SKM-1 (cell line): ENCODE results near the gene IL1RN.

Experiments used
- DNase-seq: peaks from one replicate; lab custom pipeline; 2025; ENCODE audit not compliant: unreplicated experiment; lab: John Stamatoyannopoulos, UW

The IL1RN gene

DNA sequence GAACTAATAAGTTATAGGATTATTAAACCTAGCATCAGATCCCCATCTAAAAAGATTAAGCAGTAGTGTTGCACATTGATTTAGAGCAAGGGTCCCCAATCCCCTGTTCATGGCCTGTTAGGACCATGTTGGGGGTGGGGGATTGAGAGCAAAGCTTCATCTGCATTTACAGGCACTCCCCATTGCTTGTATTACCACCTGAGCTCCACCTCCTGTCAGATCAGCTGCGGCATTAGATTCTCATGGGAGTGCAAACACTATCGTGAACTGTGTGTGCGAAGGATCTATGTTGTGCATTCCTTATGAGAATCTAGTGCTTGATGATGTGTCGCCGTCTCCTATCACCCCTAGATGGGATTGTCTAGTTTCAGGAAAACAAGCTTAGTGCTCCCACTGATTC, 27.9 kb downstream of the IL1RN start:
- DNase-seq, result no peak

DNA sequence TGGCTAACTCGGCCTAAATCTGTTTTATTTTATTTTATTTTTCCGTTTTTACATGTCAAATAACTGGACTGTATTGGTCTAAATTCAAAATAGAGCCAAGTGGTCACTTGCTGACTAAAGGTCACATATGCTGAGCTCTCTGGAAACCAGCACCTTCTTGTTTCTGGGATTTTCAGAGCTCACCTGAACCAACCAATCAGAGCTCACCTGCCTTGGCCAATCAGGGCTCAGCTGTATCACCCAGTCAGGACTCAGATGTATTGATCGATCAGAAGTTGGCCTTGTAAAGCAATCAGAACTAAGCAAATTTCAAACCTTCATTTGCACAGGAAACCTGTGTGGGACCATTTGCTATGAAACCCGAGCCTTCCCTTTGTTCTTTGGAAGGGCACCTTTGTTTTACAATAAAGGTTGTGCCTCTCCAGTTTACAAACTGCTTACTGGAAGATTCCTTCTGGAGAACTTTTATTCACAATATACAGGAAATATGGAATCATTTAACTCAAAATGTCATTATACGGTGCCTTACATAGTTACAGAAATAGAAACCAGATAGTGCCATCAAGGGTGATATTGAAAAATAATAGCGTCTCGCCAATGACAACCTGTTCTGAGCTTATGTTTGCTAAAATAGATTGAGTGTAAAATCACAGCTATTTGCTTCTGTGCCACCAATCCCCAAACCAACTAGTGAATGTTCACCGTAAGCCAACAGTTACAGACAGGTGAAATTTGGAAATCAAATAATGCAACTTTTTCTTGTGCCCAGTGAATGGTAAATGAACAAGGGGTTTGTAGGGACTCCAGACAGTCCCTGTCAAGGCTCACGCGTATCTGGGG, 29.1 kb downstream of the IL1RN start:
- DNase-seq, result no peak

DNA sequence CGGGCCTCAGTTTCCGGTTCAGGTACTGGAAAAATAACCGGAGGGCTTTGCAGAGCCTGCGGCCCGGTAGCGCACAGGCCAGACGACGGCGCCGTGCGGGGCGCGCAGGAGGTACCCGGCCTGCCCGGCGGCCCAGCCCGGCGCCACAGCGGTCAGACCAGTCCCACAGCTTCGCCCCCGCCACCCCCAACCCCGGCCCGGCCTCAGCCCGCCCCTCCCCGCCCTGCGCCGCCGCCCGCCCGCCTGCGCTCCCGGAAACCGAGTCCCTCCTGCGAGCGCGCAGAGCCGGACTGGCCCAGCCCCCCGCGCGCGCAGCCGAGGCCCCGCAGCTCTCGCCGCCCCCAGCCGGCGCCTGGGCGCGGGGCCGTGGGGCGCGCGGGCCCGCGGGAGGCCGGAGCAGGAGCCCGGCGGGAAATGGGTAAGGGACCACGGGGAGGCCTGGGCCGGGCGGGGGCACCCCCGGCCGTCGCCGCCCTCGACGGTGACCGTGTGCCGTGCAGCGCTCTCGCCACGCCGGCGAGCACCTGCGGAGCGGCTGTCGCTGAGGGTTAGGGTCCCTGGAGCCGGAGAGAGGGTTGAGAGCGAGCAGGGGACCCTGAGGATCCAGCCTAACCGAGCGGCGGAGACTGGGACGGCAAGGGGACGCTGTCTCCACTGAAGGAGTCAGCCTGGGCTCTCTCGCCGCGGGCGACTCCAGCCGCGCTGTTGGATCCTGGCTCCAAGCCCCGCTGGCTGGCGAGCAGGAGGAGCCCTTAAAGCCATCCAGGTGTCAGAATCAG, 29.9 kb downstream of the IL1RN start:
- no peak for DNase-seq

DNA sequence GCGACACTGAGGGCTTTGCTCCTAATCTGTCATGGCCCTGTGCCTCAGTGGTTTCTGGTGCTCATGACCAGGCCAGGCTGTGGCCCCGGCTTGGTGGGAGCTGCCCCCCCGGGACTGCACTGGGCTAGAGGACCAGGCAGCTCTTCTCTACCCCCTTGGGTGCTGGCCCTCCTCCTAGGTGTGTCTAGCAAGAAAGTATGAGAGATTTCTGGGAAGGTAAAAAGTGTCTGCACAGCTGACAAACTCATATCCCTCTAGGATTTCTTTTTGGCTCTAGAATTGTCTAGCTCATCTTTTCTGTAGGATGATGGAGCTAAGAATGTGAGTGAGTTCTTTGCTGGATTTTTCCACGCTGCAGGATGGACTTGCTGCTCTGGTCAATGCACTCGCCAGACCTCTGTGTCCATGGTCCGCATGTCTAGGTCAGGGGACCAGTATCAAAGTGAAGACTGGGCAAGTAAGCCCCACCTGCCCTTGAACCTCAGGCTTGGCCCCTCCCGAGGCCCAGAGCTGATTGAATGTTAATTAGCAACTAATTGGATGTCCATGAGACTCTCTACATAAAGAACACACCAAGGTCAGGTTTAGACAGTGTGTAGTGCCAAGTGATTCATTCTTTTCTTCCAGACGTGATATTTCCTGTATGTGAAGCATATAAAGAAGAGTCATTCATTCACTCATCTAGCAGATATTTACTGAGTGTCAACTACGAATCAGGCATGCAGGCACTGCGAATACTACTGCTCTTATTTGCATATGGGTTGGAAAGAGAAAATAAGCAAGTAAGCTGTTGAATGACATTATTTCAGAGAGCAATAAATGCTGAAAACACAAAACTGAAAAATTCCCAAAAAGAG, 30.7 kb downstream of the IL1RN start:
- DNase-seq, result no peak

DNA sequence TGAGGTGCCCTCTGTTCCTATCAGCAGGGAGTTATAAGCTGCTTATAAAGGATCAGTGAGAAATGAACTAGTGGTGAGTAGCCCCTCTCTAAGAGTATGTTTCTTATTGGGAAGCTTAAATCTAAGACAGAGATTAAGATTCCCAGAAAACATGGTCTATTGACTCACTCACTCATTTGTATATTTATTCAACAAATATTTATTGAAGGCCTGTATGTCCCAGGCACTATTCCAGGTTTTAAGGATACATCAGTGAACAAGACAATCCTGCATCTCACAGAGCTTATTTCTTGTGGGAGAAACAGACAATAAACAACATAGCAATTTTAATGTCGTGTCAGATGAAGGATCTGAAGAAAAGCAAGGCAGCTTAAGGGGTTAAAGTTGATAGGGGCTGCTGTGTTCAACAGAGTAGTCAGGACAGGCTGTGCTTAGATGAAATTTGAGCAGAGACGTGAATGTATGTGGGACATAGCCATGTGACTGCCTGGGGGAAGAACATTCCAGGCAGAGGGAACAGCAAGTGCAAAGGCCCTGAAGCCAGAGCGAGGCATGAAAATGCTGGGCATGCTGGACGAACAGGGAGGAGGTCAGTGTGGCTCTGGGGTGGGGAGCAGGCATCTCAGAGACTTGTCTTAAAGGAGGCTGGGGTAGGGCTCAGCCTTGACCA, 31.6 kb downstream of the IL1RN start:
- DNase-seq, result no peak

DNA sequence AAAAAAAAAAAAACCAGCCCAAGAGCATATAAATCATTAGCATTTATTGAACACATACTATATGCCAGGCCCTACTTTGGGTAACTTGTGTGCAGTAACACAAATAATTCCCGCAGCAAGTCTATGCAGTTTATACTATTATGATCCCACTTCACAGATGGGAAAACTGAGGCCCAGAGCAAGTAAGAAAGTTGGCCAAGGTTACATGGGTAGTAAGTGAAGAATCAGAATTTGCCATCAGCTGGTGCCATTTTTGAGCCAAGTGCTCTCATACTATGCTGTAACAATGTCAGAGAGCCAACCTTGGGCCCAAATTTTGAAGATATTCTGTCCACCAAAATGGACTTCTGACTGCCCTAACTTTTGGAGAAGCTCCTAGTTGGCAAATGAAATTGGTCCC, 32.9 kb downstream of the IL1RN start:
- no peak for DNase-seq

DNA sequence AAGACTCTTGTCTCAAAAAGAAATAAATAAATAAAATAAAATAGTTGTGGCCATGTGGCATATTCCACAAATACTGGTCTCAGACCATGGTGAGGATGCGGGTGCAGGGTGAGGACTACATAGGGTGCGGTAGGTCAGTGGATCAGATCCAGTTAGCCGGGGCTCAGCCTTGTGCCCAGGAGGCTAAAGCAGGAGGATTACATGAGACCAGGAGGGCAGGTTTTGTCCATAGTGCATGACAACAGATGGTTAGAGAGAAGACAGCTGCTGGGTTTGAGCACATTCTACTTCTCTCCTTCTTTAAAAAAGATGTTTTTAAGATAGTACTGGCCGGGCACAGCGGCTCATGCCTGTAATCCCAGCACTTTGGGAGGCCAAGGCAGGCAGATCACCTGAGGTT, 33.6 kb downstream of the IL1RN start:
- no peak for DNase-seq

DNA sequence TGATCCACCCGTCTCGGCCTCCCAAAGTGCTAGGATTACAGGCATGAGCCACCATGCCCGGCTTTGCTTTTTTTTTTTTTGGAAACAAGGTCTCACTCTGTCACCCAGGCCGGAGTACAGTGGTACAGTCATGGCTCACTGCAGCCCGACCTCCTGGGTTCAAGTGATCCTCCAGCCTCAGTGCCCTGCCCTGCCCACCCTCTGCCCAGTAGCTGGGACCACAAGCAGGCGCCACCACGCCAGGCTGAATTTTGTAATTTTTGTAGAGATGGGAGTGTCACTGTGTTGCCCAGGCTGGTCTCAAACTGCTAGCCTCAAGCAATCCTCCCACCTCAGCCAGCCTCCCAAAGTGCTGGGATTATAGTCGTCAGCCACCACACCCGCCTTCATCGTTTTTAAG, 34.8 kb downstream of the IL1RN start:
- DNase-seq, result no peak

DNA sequence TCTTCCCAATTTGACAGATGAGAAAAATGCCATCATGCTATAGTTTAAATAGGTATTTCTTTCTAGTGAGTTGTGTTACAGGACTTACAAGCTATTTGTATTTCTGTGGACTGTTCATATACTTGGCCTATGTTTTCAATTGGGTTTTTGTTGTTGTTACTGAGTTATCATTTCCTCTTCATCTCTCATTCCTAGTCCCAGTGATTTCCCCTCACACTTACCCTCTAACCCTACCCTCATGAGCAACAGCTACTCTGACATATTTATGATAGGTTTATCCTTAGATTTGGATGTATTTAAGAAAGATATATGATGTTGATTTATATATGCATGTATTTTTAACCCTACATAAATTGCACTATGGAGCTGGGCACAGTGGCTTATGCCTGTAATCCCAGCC, 35.5 kb downstream of the IL1RN start:
- no peak for DNase-seq

DNA sequence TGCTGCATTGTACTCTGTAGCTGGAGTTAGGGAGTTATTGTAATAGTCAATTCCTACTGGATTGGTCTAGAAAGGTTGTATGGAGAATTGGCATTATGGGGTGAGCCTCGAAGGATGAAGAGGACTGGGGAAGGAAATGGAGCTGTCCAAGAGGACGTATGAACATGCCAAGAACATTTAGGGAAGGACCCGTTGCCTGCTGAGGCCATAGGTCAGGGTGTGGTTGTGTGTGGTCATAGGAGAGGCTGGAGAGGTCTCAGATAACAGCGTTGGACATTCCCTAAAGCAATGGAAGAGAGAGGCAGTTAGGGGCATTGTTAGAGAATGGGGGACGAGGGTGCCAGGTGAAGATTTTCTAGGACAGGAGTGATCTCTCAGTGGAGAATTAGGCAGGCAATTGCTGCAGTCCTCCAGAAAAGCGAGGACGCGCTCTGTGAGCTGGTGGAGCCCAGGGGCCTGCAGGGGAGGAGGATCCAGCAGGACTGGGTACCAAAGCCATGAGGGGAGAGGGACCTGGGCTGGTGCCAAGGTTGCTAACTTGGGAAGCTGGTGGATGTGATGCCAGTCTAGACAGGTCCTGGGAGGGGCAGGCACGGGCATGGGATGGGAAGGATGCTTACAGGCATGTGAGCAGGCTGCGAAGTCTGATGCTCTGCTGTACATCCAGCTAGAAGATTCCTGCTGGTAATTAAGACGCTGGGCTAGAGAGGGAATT, 37.0 kb downstream of the IL1RN start:
- DNase-seq, result no peak

DNA sequence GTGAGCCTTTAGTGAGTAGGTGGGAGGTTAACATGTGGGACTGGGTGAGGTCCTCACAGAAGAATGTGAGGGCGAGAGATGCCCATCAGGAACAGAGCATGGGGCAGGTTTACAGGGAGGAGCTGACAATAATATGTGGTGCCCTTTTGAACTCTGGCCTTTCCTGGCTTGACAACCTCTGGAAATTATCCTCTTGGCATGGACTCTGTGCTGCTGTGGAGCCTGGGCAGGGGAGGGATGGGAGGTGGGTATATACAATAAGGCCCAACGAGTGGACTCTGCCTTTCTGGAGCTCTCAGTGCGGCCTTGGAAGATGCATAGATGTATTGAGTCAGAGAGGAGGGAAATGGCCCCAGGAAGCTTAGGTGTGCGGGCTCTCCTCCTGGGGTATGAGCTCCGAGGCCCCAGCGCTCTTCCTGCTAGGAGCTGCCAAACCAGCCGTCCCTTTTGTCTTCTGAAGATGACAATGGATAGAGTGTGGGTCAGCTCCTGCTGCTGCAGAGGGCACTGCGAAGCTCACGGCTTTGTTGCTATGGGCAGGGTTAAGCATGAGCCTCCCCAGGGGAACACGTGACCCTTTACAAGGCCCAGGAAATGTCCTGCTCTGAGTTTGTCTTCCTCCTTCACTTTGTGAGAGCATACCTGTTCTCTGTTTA, 37.7 kb downstream of the IL1RN start:
- no peak for DNase-seq

DNA sequence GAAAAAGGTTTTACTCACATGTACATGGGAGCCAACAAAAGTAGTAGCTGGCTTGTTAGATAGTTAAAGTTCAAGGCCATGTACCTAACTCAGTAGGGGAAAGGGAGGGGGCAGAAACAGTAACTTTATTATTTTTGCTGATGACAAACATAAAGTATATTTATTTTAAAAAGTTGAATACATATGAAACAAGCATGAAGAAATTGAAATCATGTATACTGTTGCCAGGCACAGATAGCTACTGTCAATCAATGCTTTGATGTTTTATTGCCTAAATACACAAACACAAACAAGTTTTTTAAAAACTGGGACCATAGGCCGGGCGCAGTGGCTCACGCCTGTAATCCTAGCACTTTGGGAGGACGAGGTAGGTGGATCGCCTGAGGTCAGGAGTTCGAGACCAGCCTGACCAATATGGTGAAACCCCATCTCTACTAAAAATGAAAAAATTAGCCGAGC, 38.8 kb downstream of the IL1RN start:
- no peak for DNase-seq

DNA sequence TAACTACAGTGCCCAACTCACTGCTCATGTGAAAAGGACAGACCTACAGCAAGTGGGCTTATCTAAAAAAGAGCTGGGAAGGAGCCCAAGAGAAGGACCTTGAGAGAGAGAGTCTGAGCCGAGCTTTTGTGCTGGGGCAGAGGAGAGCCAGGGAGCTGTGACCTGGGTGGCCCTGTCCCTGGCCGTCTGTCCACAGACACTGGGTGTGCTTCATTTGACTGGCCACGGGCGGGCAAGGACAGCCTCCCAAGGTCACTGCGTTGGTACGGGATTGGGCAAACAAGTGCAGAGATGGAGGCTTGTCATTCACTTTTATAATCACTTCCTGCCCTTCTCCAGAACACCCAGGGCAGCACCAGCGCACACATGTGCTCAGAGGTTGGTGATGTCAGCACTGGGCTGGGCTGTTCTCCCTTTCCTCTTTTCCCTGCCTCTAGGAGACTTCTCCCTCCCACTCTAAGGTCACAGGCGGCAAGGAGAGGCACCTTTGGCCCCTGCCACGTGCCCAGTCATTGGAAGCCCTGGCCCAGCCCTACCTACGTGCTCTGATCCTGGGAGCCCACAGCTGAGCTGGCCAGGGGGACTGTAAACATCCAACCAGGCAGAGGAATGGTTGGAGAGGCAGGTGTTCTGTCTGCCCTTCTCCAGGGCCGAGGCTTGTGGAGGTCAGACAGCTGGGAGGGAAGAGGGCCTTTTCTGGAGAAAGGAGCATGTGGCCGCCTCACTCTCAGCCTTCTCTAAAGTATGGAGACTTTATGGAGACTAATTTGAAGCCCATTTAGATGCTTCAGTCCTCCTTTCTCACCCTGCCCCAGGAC, 39.9 kb downstream of the IL1RN start:
- no peak for DNase-seq

DNA sequence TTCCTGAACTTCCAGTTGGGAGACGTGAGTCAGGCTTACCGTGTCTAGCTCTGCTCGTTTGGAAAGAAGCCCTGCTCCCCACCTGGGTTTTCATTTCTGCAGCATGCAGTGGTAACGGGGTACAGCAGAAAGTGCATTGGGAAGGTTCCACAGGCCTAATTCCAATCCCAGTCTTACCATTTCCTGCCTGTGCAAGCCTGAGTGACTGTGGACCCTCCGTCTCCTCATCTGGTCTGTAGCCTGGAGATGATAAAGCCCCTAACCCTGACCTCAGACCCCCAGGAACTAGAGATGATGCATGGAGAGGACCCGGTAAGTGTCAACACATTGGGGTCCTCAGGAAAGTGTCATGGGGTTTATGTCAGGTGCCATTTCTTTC, 40.6 kb downstream of the IL1RN start:
- DNase-seq, result no peak

DNA sequence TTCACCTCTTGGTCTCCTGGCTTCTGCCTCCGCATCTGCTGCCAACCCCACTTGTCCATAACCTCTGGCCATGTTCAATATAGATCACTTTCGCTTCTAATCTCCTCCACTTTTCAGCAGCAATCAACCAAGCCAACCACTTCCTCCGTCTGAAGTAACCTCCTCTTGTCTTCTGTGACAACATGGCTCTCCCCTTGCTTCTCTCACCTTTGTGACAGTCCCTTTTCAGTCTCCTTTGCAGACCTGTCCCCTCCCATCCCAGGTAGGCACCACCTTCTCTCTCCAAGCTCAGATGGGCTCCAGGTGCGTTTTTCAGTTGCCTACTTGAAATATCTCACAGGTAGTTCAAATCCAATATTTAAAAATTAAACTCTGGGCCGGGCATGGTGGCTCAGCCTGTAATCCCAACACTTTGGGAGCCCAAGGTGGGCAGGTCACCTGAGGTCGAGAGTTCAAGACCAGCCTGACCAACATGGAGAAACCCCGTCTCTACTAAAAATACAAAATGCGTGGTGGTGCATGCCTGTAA, 41.7 kb downstream of the IL1RN start:
- no peak for DNase-seq

DNA sequence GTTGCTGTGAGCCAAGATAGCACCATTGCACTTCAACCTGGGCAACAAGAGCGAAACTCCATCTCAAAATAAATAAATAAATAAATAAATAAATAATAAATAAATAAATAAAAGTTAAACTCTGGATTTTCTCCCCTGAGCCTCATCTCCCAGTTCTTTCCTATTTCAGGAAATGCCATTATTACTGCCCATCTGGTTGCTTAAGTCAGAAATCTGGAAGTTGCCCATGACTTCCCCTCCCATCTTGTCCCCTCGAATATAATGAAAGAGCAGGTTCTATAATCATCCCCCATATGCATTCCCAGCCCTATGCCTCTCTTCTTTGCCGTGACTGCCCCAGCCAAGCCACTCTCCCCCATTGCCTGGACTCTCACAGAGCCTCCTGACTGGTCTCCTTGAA, 42.2 kb downstream of the IL1RN start:
- DNase-seq, result no peak

DNA sequence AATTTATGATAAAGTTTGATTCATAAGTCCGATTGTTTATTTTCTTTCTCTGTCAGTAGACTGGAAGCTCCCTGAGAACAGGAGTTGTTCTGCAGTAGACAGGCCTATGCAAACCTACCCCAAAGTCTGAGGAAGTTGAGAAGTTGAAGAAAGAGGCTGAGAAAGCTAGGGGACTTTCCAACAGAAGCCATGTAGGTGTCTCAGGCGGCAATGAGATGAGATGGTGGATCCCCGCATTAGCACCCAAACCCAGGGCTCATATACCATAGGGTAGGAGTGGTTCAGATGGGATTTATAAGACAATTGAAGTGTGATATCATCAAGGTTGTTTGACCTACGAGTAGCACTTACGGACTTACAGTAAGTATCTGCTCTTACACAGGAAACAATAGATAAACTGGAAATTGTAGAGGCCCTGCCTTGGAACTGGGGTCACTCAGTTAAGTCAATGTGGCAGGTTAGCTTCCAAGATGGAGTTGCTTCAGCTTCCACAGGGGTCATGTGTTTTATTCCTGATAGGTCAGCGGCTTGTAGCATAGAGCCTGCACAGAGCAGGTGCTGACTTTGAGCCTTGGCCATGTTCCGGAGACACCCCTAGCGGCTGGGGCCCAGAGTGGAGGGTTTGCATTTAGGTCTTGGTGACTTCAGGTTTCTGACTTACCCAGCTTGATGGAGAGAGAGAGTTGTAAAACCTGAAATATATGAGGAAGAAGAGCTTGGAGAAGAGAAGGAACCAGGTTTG, 44.1 kb downstream of the IL1RN start:
- no peak for DNase-seq
